ENCODE measurements around the gene KCNT1.
A peak's percentile ranks its signal among the peaks of the same experiment; 100 is the strongest.

The KCNT1 gene

GRCh38 chr9:135747311-135747710 lies 45.3 kb downstream of the KCNT1 start:
- no peak for DNase-seq (ENCODE audit: low spot score)

- no peak for DNase-seq (ENCODE audit: low spot score)
Observed at GRCh38 chr9:135748676-135749075, 46.7 kb downstream of the KCNT1 start.

GRCh38 chr9:135749171-135750045 lies 47.4 kb downstream of the KCNT1 start:
- no peak for DNase-seq (ENCODE audit: low spot score)

- no peak for DNase-seq (ENCODE audit: low spot score)
Observed at GRCh38 chr9:135750786-135751185, 48.8 kb downstream of the KCNT1 start.

- DNase-seq (ENCODE audit: low spot score): no peak
Observed at GRCh38 chr9:135751501-135751900, 49.5 kb downstream of the KCNT1 start.

GRCh38 chr9:135752281-135753204 lies 50.6 kb downstream of the KCNT1 start:
- DNase-seq (ENCODE audit: low spot score): peak; percentile 34

- no peak for DNase-seq (ENCODE audit: low spot score)
Observed at GRCh38 chr9:135753391-135754105, 51.6 kb downstream of the KCNT1 start.

GRCh38 chr9:135756576-135756975 lies 54.6 kb downstream of the KCNT1 start:
- no peak for DNase-seq (ENCODE audit: low spot score)

GRCh38 chr9:135757356-135757755 lies 55.4 kb downstream of the KCNT1 start:
- no peak for DNase-seq (ENCODE audit: low spot score)

- DNase-seq (ENCODE audit: low spot score): no peak
Observed at GRCh38 chr9:135758056-135758455, 56.1 kb downstream of the KCNT1 start.

GRCh38 chr9:135758870-135759269 lies 56.9 kb downstream of the KCNT1 start:
- DNase-seq (ENCODE audit: low spot score): no peak

- no peak for DNase-seq (ENCODE audit: low spot score)
Observed at GRCh38 chr9:135759676-135760300, 57.8 kb downstream of the KCNT1 start.

- no peak for DNase-seq (ENCODE audit: low spot score)
Observed at GRCh38 chr9:135760465-135760864, 58.5 kb downstream of the KCNT1 start.

- DNase-seq (ENCODE audit: low spot score): no peak
Observed at GRCh38 chr9:135761150-135761844, 59.3 kb downstream of the KCNT1 start.

- no peak for DNase-seq (ENCODE audit: low spot score)
Observed at GRCh38 chr9:135761845-135762168, 59.8 kb downstream of the KCNT1 start.

GRCh38 chr9:135762921-135763320 lies 60.9 kb downstream of the KCNT1 start:
- no peak for DNase-seq (ENCODE audit: low spot score)

- DNase-seq (ENCODE audit: low spot score): no peak
Observed at GRCh38 chr9:135763716-135764446, 61.9 kb downstream of the KCNT1 start.

GRCh38 chr9:135764731-135765130 lies 62.7 kb downstream of the KCNT1 start:
- DNase-seq (ENCODE audit: low spot score): no peak

GRCh38 chr9:135765416-135765815 lies 63.4 kb downstream of the KCNT1 start:
- DNase-seq (ENCODE audit: low spot score): no peak

GRCh38 chr9:135766251-135766650 lies 64.3 kb downstream of the KCNT1 start:
- DNase-seq (ENCODE audit: low spot score): no peak

GRCh38 chr9:135766707-135767106 lies 64.7 kb downstream of the KCNT1 start:
- DNase-seq (ENCODE audit: low spot score): no peak

Data from NAMALWA (cell line).